Hair follicular keratinocyte (primary cell): Measurements from ENCODE around the gene PWP1. TPM values are rescaled to one million over a fixed set of nuclear protein-coding genes. Genes with fewer than 3 reads are reported as not detected.

Source experiments
- total RNA-seq: library from RNA; depleted of rRNA; stranded (reverse); fragments of >200 nt; gene quantifications from 2 replicates; pipeline ENCODE4 v1.2.3, GENCODE V29; 2015

PWP1 gene
- 73.7 and 141 TPM in 2 replicates for total RNA-seq

GRCh38 chr12:107685360-107686248 is at the start of gene PWP1:
Gene PWP1, plus strand, starts transcription at chr12:107685799. Its CDS starts 101 bp downstream, at chr12:107685900.

GRCh38 chr12:107760809-107761501 is 75.4 kb downstream of the PWP1 start, which contains the start of gene PRDM4:
Gene PRDM4, minus strand, starts transcription at chr12:107761137. Its CDS starts 622 bp downstream, at chr12:107760515.

Other genes with a start within 250 kb of the PWP1 start
- 20.7 and 22.4 TPM in 2 replicates for gene PRDM4, start 75.3 kb downstream of the PWP1 start, total RNA-seq
- gene ASCL4, start 88.9 kb downstream of the PWP1 start, total RNA-seq, result not detected in 2 replicates